Myocyte (in vitro differentiated cells): Measurements from ENCODE around the gene MYO1D. TPM values are rescaled to one million over a fixed set of nuclear protein-coding genes. Genes with fewer than 3 reads are reported as not detected.

Experiments
- DNase-seq: peaks from one replicate; pipeline ENCODE4 v3.0.0-alpha.2; 2012; ENCODE audit warnings: low read depth
- total RNA-seq: library from RNA; depleted of rRNA; stranded (reverse); fragments of >200 nt; gene quantifications from 2 replicates; pipeline ENCODE4 v1.2.3, GENCODE V29; 2014

MYO1D gene
- total RNA-seq, 1 donor from 2014 or later, result 34.8 TPM

DNA sequence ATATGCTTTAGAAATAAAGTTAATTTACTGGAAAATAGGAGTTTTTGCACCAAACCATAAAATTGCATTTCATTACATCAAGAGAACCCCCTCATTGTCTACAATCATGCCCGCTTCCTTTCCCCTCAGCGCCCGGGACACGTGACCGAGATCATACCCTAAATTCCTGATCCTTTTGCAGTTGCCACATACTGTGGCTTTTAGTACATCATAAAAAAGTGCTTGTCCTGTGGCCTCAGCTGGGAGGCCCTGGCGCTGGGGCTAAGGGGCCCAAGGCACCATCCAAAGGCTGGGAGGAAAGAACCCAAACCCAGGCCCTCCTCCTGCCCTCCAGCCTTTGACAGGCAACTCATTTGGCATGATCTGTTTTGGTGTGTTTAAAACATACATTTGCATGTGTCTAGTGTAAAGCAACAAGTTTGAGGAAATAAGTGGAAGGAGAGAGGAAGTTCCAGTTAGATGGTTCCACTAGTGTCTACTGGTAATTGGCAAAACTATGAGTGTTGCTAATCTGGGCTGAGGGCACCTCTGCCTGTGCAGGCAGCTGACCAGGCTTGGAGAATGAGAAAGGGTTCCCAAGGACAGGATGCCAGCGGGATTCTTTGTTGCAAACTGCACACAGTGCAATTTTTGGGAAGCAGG is 384.2 kb downstream of the MYO1D start:
- DNase-seq, result no peak

DNA sequence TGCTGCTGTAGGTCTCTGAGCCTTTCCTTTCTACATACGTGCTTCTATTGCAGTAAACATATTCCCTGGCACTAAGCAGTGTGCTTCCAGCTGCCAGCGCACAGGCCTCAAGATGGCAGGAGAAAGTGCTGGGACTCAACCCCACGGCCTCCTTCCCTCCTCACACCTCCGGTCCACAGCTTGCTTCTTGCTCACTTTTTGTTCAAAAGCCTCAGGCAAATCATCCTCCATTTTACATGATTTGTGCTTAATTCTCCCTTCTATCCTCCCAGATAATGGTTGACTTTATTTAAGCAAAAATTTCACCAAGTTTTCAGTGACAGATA is 384.7 kb downstream of the MYO1D start:
- no peak for DNase-seq

- no peak for DNase-seq
Observed at GRCh38 chr17:32491371-32492263, 385.3 kb downstream of the MYO1D start.

DNA sequence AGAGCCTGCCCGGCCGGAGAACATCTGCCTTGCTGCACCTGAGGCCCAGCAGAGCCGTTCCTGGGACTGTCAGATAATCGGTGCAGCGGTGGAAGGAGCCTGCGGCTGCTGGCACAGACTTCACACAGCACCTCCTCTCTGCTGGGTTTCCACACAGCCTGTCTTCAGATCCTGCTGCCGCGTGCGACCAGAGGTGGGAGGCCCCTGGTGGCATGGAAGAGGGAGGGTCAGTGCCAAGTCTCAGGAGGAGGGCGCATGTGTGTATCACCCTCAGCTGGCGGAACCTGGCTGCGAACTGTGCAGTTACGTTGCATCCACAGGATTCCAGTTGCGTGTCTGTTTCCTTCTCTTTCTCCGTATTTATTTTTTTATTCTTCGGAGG is 386.8 kb downstream of the MYO1D start:
- DNase-seq, result peak; percentile 33

GRCh38 chr17:32489320-32490100 is 387.4 kb downstream of the MYO1D start:
- no peak for DNase-seq

GRCh38 chr17:32488604-32489180 is 388.2 kb downstream of the MYO1D start:
- DNase-seq, result no peak

DNA sequence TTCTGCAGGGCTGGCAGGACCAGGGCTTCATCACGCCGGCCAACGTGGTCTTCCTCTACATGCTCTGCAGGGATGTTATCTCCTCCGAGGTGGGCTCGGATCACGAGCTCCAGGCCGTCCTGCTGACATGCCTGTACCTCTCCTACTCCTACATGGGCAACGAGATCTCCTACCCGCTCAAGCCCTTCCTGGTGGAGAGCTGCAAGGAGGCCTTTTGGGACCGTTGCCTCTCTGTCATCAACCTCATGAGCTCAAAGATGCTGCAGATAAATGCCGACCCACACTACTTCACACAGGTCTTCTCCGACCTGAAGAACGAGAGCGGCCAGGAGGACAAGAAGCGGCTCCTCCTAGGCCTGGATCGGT is 388.8 kb downstream of the MYO1D start:
- no peak for DNase-seq

DNA sequence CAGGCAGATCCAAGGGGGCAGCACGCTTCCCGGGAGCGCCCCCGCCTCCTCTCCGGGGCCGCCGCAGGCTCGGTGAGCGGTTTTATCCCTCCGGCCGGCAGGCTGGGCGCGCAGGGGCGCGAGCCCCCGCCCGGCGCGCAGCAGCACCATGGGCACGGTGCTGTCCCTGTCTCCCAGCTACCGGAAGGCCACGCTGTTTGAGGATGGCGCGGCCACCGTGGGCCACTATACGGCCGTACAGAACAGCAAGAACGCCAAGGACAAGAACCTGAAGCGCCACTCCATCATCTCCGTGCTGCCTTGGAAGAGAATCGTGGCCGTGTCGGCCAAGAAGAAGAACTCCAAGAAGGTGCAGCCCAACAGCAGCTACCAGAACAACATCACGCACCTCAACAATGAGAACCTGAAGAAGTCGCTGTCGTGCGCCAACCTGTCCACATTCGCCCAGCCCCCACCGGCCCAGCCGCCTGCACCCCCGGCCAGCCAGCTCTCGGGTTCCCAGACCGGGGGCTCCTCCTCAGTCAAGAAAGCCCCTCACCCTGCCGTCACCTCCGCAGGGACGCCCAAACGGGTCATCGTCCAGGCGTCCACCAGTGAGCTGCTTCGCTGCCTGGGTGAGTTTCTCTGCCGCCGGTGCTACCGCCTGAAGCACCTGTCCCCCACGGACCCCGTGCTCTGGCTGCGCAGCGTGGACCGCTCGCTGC is 389.3 kb downstream of the MYO1D start:
- peak; percentile 40 for DNase-seq

- peak; percentile 76 for DNase-seq
Observed at GRCh38 chr17:32486701-32487472, 390.0 kb downstream of the MYO1D start, which contains the start of gene CDK5R1. CDK5R1 (plus strand) TSS chr17:32486993; CDS start chr17:32487621, 628 bp downstream.

DNA sequence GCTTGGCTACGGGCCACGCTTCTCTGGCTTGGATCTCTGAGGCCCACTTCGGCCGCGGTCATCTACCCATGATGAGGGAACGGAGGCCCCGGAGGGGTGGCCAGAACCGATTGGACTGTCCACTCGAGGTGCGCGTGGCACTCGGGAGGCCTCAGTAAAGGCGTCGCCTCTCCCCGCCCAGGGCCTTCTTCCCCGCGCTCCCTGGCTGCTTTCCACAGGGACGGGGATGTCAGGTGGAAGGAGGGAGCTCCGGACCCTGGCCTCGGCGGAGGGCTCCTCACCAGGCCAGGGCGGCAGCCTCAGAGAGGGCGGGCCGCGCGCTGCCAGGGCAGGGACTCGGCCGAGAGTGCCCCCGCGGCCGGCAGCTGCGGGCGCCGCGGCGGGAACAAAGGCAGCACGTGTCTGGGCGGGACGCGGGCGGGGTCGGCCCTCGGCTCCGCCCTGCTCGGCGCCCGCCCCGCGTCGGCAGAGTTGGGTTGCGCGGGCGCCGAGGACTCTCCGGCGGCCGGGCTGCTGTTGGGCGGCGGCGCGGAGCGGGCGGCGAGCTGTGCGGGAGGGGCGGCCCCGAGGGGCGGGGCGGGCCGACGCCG is 390.7 kb downstream of the MYO1D start:
- DNase-seq, result peak; percentile 89

- no peak for DNase-seq
Observed at GRCh38 chr17:32485261-32486110, 391.4 kb downstream of the MYO1D start.

- no peak for DNase-seq
Observed at GRCh38 chr17:32484628-32485027, 392.3 kb downstream of the MYO1D start.

- DNase-seq, result no peak
Observed at GRCh38 chr17:32484041-32484461, 392.9 kb downstream of the MYO1D start.

DNA sequence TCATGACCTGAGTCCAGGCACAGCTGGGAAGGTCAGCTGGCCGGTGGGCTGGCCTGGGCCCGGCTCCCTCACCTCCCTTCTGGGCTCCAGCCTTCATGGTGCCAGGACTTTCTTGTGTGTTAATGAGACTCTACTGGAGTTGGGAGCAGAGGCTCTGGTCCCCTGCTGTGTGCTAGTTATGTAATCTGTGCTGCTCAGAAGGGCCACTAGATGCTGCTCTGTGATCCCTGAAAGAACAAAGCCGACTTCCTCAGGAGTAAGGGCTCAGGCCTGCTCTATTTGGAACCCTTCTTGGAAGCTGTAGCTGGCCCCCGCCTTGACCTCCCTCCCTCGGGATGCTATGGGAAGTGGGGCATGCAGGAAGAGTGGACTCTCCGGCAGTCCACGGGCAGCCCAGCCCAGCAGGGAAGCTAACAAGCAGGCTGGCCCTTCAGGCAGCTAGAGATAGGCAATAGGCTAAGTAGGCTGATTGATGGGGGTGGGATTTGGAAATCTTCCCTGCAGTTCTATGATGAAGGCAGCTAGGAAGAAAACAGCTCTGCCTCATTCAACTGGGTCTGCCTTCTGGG is 393.4 kb downstream of the MYO1D start:
- peak; percentile 88 for DNase-seq

DNA sequence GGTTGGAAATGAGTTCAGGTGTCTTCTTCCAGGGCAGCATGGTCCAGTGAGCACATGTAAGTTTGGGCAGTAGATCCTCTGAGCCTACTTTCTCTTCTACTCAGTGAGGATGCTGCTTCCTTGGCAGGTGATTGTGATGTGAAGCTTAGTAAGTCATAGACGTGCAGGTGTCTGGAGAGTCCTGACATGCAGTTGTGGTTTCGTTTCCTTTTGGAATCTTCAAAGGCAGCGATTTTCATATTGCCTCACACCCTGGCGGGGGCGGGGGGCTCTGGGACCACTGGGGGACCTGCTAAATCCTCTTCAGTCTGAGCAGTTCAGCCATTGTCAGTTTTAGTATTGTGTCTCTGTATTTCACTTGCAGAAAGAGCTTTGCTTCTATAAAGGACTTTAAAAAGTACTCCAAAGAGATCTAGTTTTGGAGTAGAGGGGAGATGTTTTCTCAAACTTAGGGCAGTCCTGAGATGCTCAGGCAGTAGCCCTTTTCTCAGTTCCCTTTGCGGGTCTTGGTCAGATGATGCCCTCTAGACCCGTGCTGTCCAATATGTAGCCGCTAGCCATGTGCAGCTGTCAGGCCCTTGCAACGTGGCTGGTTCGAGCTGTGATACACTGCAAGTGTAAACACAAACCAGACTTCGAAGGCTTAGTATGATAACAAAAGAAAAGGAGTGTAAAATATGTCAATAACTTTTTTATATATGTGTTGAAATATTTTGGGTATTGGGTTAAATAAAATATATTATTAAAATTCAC is 394.2 kb downstream of the MYO1D start:
- peak; percentile 63 for DNase-seq

GRCh38 chr17:32481193-32481592 is 395.7 kb downstream of the MYO1D start:
- DNase-seq, result no peak

DNA sequence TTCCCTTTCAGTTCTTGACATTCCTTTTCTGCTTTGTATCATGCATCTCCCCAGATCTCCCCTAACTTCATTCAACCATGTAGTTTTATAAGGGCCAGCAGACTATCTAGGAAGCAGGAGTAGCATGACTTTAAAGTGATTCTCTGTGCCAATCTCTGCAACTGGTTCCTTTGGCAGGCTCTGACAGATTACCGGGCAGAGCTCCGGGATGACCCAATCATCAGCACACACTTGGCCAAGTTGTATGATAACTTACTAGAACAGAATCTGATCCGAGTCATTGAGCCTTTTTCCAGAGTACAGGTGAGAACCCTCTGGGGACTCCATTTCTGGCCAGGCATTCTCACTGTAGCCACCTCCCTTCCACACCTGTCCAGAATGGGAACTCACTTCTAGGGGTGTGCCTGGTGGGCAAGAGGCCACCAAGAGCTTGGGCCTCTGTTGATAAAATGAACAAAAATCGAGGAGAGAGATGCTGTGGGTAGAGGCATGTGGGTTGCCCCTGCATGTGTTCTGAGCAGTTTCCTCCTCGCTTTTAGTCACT is 397.8 kb downstream of the MYO1D start:
- DNase-seq, result no peak
